GM12891 (cell line): ENCODE results near the gene ZNF343.
"Not testable (repeated sequence)": the region's sequence is repeated elsewhere in the genome, so short reads cannot be mapped to it uniquely, and the experiment has no call there.

Experiments
- PAX5 ChIP-seq: IDR thresholded peaks from 2 replicates; pipeline ENCODE4 v1.6.1; 2011; ENCODE audit warnings: low read length, moderate library complexity, mild to moderate bottlenecking; ENCODE audit not compliant: insufficient read depth, severe bottlenecking
- POLR2A ChIP-seq: IDR thresholded peaks from 2 replicates; pipeline ENCODE4 v1.6.1; 2011; ENCODE audit warnings: low read depth, low read length, control low read depth
- POLR2AphosphoS5 ChIP-seq: IDR thresholded peaks from 2 replicates; pipeline ENCODE4 v1.6.1; 2011; ENCODE audit warnings: low read depth, low read length, control low read depth
- POU2F2 ChIP-seq: IDR thresholded peaks from 2 replicates; pipeline ENCODE4 v1.6.1; 2011; ENCODE audit warnings: low read depth, mild to moderate bottlenecking, control low read depth, low read length, moderate library complexity
- SPI1 ChIP-seq: IDR thresholded peaks from 2 replicates; pipeline ENCODE4 v1.6.1; 2011; ENCODE audit warnings: low read depth, low read length, control low read depth
- TAF1 ChIP-seq: IDR thresholded peaks from 2 replicates; pipeline ENCODE4 v1.6.1; 2011; ENCODE audit warnings: low read depth, low read length, control low read depth

- not testable (repeated sequence) for TF ChIP-seq POLR2A, POU2F2, TAF1, SPI1, POLR2AphosphoS5, PAX5
These were observed 17.5 kb upstream of the ZNF343 start for GRCh38 chr20:2526218-2526583.
